Activated CD8-positive, alpha-beta memory T cell treated with anti-CD3 and anti-CD28 coated beads for 24 hours (primary cell): ENCODE results near the gene DLAT.
A peak's percentile ranks its signal among the peaks of the same experiment; 100 is the strongest.
"Not testable (repeated sequence)": the region's sequence is repeated elsewhere in the genome, so short reads cannot be mapped to it uniquely, and the experiment has no call there.

Source experiments
- DNase-seq: peaks from one replicate; pipeline ENCODE4 v3.0.0-alpha.2; 2020

The DLAT gene

GRCh38 chr11:112024773-112025678 is at the start of gene DLAT:
TSS of gene DLAT (plus strand) at chr11:112025408. CDS start at chr11:112025473, 65 bp downstream.
- DNase-seq = peak; percentile 95

DNA sequence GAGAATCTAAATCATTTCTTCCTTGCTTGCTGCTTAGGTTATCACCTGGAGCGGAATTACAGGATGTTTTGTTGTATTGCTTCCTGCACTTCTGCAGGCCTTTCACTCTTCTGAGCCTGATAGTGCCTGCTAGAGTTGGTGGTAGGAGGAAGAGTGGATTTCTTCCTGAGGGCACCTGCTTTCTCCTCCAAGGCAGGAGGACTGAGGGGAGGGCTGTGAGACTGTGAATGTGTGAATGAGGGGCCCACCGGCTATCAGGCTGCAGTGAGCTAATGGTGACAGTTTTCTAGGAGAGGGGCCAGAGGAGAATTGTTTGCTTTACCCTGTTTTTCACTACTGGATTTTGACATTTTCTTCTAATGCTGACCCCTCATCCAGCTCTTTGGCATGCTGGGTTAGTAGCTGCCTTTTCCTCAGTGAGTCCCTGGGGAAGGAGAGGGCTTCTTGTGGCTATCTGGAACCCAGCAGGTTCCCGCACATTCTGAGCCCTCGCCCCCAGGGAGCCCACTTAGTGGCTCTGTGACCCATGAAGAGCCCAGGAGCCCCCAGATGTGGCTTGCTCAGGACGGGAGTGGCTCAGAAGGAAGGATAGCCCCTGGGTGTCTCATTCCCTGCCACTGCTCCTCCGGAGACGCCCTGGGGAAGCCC is 49.0 kb upstream of the DLAT start:
- DNase-seq = no peak

GRCh38 chr11:111976767-111977145 is 48.5 kb upstream of the DLAT start:
- DNase-seq = no peak

DNA sequence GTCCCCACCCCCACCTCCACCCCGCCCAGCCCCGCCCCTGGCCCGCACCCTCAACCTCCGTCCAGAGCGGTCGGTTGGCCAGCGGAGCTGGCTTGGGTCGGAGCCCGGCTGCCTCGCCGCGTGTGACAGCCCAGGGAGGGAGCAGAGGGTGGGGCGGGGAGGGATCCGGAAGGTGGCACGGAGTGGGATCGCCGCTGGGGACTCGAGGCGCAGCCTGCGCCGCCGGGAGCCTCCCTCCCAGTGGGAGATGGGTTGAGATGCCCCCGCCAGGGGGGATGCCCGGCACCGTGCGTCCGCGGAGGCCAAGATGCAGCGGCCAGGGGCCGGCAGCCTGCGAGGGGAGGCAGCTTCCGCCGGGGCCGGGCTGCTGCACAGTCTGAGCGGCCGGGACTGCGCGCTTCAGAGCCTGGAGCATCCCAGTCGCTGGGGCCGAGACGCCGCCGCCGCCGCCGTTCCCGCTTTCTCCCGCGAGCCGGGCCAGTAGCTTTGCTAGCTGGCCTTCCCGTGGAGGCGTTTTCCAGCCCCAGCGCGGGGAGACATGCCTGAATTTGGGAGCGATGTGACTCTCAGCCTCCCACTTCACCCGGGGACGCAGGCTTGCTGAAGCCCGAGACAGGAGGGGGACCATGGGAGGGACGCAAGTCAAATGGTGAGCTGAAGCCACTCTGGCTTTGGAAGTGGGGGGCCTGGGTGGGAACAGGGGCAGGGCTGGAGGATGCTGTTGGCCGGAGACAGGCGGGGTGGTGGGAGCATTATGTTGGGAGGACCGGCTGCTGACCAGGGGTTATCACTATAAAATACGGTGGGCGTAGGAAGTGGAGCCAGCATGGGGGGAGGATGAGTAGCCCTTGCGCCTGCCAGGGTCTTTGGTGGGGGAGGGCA is 47.8 kb upstream of the DLAT start:
- peak; percentile 66 for DNase-seq

GRCh38 chr11:111978028-111978771 is 47.0 kb upstream of the DLAT start:
- no peak for DNase-seq

- no peak for DNase-seq
These were observed 45.1 kb upstream of the DLAT start for GRCh38 chr11:111980062-111980461.

DNA sequence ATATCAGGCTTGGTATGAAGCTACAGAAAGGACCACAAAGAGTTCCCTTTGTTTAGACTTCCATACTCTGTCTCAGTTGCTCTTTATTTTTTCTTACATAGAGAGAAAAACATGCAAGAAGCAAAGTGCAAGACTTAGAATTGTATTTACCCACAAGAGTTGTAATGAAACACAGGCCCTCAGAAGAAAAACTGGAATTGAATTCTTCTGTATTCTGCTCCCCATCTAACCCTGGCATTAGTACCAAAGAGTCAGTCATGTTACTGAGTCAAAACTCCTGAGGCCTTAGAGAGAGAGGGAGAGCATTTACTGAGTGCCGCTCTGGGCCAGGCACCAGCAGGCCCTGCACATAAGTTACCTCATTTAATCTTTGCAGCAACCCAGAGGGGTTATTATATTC is 43.9 kb upstream of the DLAT start:
- no peak for DNase-seq

- DNase-seq = peak; percentile 69
These were observed 43.2 kb upstream of the DLAT start for GRCh38 chr11:111982019-111982464.

DNA sequence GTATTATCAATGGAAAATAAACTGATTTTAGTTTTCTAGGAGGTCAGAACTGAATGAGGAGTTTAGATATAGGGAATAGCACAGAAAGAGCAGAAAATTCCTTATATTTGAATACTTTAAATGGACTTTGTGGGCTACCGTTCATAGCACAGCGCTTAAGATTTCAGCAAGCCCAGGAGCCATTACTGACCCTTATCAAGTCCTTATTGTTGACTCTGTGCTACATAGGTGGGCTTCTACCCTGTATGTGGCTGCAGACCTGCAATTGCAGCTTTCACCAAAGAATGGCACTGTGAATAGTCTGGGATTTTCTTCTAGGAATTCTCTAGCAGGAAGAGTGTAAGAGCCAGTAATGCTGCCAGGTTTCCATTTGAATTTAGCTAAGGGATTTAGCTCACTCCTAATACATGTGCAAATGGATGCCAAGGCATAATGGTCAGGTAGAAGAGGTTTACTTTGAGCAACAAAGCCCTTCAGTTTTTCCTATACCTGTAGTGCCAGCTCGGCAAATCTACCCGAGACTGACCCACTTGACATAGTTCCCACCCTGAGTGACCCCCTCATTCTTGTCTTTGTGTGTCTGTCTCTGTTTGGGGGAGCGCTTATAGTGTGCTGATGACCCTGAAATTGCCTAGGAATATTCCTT is 42.5 kb upstream of the DLAT start:
- DNase-seq = no peak

DNA sequence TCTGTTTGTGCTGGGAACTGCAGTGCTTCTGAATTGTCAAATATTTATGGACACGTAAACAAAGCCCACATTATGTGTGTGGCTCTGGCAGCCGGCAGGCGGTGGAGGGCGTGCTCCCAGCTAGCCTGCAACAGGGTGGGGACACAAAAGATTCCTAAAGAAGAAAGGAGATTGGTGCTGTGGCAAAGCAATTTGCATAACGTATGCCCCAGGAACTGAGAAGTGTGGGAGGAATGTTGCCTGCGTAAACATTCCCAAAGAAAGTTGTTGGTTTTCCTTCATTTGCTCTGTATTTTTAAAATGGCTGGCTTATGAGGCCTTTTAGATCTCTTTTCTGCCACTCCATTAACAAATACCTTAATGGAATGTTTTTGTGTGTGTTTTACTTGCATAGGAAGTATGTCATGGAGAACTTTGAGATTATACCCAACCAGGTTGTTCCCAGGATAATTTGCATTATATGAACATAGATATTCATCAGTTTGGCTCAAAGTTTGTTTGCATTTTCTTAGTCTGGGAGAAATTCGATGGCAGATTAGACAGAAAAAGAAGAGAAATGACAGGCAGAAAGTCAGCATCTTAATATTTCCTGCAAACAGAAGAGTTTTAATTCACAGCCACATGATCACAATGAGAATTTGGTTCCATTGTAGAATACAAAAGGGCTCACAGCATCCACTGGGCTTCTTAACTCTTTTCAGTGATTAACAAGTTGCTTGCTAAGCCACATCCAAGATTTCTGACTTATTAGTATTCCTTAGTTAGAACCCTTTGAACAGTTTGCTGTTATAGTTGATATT is 41.8 kb upstream of the DLAT start:
- DNase-seq = no peak

DNA sequence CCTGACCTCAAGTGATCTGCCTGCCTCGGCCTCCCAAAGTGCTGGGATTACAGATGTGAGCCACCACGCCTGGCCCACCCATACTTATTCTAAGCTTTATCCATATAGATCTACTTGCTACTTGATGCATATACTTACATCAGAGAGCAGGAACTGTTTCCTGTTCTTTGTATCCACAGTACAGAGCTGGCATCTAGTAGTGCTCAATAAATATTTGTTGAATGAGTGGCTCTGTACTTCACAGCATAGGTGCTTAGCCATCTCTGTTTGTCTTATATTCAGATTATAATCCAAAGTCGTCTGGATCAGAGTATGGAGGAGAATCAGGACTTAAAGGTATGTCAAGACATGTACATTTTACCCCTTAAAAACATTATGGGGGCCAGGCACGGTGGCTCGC is 38.6 kb upstream of the DLAT start:
- DNase-seq = no peak

DNA sequence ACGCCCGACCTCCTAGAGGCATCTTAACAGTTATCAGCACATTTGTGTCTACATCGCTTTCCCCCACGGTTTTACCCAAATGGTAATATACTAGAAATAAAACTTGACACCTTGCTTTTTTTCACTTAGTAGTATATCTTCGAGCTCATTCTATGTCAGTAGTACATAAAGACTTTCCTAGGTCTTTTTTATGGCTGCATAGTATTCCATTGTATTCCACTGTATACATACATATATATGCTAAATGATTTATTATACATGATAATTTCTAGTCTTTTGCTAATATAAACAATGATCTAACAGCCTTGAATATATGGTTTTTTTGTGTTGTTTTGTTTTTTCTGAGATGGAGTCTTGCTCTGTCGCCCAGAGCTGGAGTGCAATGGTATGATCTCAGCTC is 34.8 kb upstream of the DLAT start:
- DNase-seq = no peak

- no peak for DNase-seq
These were observed 32.9 kb upstream of the DLAT start for GRCh38 chr11:111992206-111992855.

GRCh38 chr11:111996129-111996528 is 29.1 kb upstream of the DLAT start:
- DNase-seq = no peak

GRCh38 chr11:111996669-111997068 is 28.5 kb upstream of the DLAT start:
- DNase-seq = not testable (repeated sequence)

GRCh38 chr11:111999111-111999510 is 26.1 kb upstream of the DLAT start:
- no peak for DNase-seq

DNA sequence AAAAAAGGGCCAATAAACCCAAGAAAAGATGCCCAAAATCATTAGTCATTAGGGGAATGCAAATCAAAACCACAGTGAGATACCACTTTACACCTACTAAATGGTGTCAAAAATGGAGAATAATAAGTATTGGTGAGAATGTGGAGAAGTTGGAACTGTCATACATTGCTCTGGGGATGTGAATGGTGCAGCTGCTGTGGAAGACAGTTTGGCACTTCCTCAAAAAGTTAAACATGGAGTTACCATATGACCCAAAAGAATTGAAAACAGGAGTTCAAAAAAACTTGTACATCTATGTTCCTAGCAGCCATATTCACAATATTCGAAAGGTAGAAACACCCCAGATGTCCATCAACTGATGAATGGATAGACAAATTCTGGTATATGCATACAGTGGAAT is 24.5 kb upstream of the DLAT start:
- DNase-seq = no peak

GRCh38 chr11:112002491-112003216 is 22.6 kb upstream of the DLAT start:
- DNase-seq = no peak

DNA sequence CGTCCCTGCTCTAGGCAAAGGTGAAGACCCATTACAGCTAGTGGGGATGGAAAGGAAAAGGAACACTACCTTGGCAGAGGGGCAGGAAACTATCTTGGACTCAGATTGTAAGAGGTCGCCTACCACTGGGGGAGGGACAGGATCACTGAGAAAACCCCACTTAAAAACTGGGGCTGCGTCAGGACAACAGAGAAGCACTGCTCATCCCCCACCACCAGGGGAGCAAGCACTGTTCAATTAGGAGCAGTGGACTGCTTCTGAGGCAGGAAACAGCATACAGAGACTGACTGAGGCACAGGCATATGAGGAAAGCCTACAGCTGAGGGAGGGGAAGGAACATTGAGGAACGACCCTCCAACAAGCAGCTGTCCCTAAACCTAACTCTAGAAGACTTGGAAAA is 20.8 kb upstream of the DLAT start:
- no peak for DNase-seq
